Mesenchymal stem cell (in vitro differentiated cells and primary cell): ENCODE results near the gene GIMAP7.

Source experiments
- DNase-seq: peaks from one replicate; pipeline ENCODE4 v3.0.0-alpha.2; 2013
- H2AFZ ChIP-seq: one replicate; pipeline ENCODE4 v1.6.1; 2013; ENCODE audit warnings: low read depth, mild to moderate bottlenecking, control low read depth, inconsistent platforms, low read length, moderate library complexity
- H2AK5ac ChIP-seq: 2 replicates; pipeline ENCODE4 v1.6.1; 2013; ENCODE audit warnings: low read length, moderate library complexity, mild to moderate bottlenecking, inconsistent platforms; ENCODE audit not compliant: severe bottlenecking
- H2BK120ac ChIP-seq: one replicate; pipeline ENCODE4 v1.6.1; 2013; ENCODE audit warnings: low read depth, mild to moderate bottlenecking, inconsistent platforms, low read length, moderate library complexity
- H2BK12ac ChIP-seq, 2 experiments: one replicate each; pipeline ENCODE4 v1.6.1; 2013; ENCODE audit warnings: inconsistent platforms in 2 of 2, low read length in 2 of 2, mild to moderate bottlenecking in 2 of 2, moderate library complexity in 2 of 2, control low read depth in 1 of 2
- H2BK15ac ChIP-seq: one replicate; pipeline ENCODE4 v1.6.1; 2013; ENCODE audit warnings: mild to moderate bottlenecking, low read depth, inconsistent platforms; ENCODE audit not compliant: poor library complexity, severe bottlenecking
- H2BK5ac ChIP-seq: 2 replicates; pipeline ENCODE4 v1.6.1; 2013; ENCODE audit warnings: low read depth, mild to moderate bottlenecking, low read length, control low read depth, inconsistent platforms; ENCODE audit not compliant: poor library complexity, severe bottlenecking
- H3K14ac ChIP-seq, 2 experiments: one replicate each; pipeline ENCODE4 v1.6.1; 2013; ENCODE audit warnings: inconsistent platforms in 2 of 2, low read length in 2 of 2, control low read depth in 1 of 2, mild to moderate bottlenecking in 1 of 2, moderate library complexity in 1 of 2
- H3K18ac ChIP-seq, 2 experiments: one replicate each; pipeline ENCODE4 v1.6.1; 2013; ENCODE audit warnings: inconsistent platforms in 2 of 2, low read length in 2 of 2, control low read depth in 1 of 2, low read depth in 1 of 2, mild to moderate bottlenecking in 1 of 2
- H3K23ac ChIP-seq, 2 experiments: one replicate each; pipeline ENCODE4 v1.6.1; 2013; ENCODE audit warnings: inconsistent platforms in 2 of 2, low read length in 2 of 2, mild to moderate bottlenecking in 2 of 2, moderate library complexity in 2 of 2, control low read depth in 1 of 2
- H3K27ac ChIP-seq: 2 replicates; pipeline ENCODE4 v1.5.1; 2013; ENCODE audit warnings: mild to moderate bottlenecking, moderate library complexity, low read length, control low read depth, inconsistent platforms; ENCODE audit not compliant: poor library complexity, severe bottlenecking
- H3K27me3 ChIP-seq, 2 experiments: 2 replicates each; pipeline versions ENCODE4 v1.6.1 to v1.7.0; 2013; ENCODE audit warnings: low read length in 2 of 2, mild to moderate bottlenecking in 2 of 2, moderate library complexity in 2 of 2, control low read depth in 1 of 2, inconsistent platforms in 1 of 2; ENCODE audit not compliant: control insufficient read depth in 1 of 2, insufficient read depth in 1 of 2
- H3K36me3 ChIP-seq, 2 experiments: 2 replicates each; pipeline versions ENCODE4 v1.6.1 to v1.7.0; 2013; ENCODE audit warnings: low read length in 2 of 2, control low read depth in 1 of 2, inconsistent platforms in 1 of 2, low read depth in 1 of 2, mild to moderate bottlenecking in 1 of 2; ENCODE audit not compliant: insufficient read depth in 2 of 2, control insufficient read depth in 1 of 2
- H3K4ac ChIP-seq, 2 experiments: one replicate each; pipeline ENCODE4 v1.6.1; 2013; ENCODE audit warnings: inconsistent platforms in 2 of 2, low read length in 2 of 2, mild to moderate bottlenecking in 2 of 2, moderate library complexity in 2 of 2, control low read depth in 1 of 2, low read depth in 1 of 2
- H3K4me1 ChIP-seq: 2 replicates; pipeline ENCODE4 v1.6.1; 2013; ENCODE audit warnings: low read depth, low read length, control low read depth; ENCODE audit not compliant: control insufficient read depth, insufficient read depth
- H3K4me2 ChIP-seq: 2 replicates; pipeline ENCODE4 v1.6.1; 2013; ENCODE audit warnings: low read length, mild to moderate bottlenecking, inconsistent platforms; ENCODE audit not compliant: poor library complexity, severe bottlenecking
- H3K4me3 ChIP-seq, 2 experiments: 2 replicates each; pipeline versions ENCODE4 v1.5.1 to v1.7.0; 2013; ENCODE audit warnings: low read length in 2 of 2, mild to moderate bottlenecking in 2 of 2, control low read depth in 1 of 2, low read depth in 1 of 2; ENCODE audit not compliant: insufficient read depth in 1 of 2
- H3K79me1 ChIP-seq: replicated peaks from 2 replicates; pipeline ENCODE4 v1.6.1; 2013; ENCODE audit warnings: mild to moderate bottlenecking, control low read depth, low read length, inconsistent platforms; ENCODE audit not compliant: poor library complexity, severe bottlenecking
- H3K9ac ChIP-seq: 2 replicates; pipeline ENCODE4 v1.7.0; 2013; ENCODE audit warnings: mild to moderate bottlenecking, low read length, moderate library complexity
- H3K9me3 ChIP-seq: 2 replicates; pipeline ENCODE4 v1.7.0; 2013; ENCODE audit warnings: mild to moderate bottlenecking, low read length; ENCODE audit not compliant: control insufficient read depth
- H4K8ac ChIP-seq: one replicate; pipeline ENCODE4 v1.6.1; 2013; ENCODE audit warnings: inconsistent platforms, mild to moderate bottlenecking, low read length, moderate library complexity
- H4K91ac ChIP-seq: one replicate; pipeline ENCODE4 v1.6.1; 2013; ENCODE audit warnings: mild to moderate bottlenecking, low read length, inconsistent platforms
- WGBS: methylation state at CpG from one replicate; pipeline ENCODE4 v1.1.7; 2013; ENCODE audit warnings: mixed read lengths; 5-methylcytosine and 5-hydroxymethylcytosine counted together

The GIMAP7 gene

DNA sequence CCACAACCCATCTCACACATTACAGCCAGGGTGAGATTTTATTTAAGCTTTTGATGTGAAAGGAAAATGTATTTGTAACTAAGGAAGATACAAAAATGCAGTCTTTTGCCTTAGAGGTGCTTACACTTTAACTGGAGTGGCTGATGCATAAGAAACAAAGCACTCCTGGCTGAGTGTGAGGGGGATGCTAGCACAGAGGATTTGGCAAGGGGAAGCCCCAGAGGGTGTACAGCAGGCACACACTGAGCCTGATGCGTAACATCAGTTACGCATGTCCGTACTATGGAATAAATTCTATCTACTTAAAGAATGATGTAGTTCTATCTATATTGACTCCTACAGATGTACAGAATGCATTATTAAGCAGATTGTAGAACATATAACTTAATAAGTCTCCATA lies 46.4 kb upstream of the GIMAP7 start:
- no peak overlapping the region for H2AK5ac ChIP-seq
- no peak overlapping the region for H3K18ac ChIP-seq
- H3K27ac ChIP-seq = no peak overlapping the region
- no peak overlapping the region for H2BK5ac ChIP-seq
- no peak overlapping the region for H3K4me3 ChIP-seq
- H3K23ac ChIP-seq = no peak overlapping the region
- H2BK12ac ChIP-seq = no peak overlapping the region
- H4K91ac ChIP-seq = no peak overlapping the region
- H2AFZ ChIP-seq = no peak overlapping the region
- no peaks in the 10 kb centered on the region for H3K36me3 ChIP-seq
- no peak overlapping the region for H3K14ac ChIP-seq
- no peak for DNase-seq
- H3K9me3 ChIP-seq = no peaks in the 10 kb centered on the region
- H2BK15ac ChIP-seq = no peak overlapping the region
- no peak overlapping the region for H3K9ac ChIP-seq
- no peak overlapping the region for H3K4me2 ChIP-seq
- WGBS = no CpG with 5 or more reads among the region's 3 CpGs
- no peak overlapping the region for H3K4ac ChIP-seq
- no peak overlapping the region for H2BK120ac ChIP-seq
- H3K4me1 ChIP-seq = no peaks in the 10 kb centered on the region
- H3K79me1 ChIP-seq = no peaks in the 10 kb centered on the region
- H4K8ac ChIP-seq = no peak overlapping the region
- peaks cover 0 to 6% of the 10 kb centered on the region in 2 experiments for H3K27me3 ChIP-seq

- Histone ChIP-seq H2BK5ac (no peak overlapping the region), H3K79me1 (no peaks in the 10 kb centered on the region), H3K9ac (no peak overlapping the region), H3K9me3 (no peaks in the 10 kb centered on the region), H3K4me3 (no peak overlapping the region), H4K8ac (no peak overlapping the region), H4K91ac (no peak overlapping the region), H3K4me2 (no peak overlapping the region), H3K27ac (no peak overlapping the region), H2BK15ac (no peak overlapping the region), H2AK5ac (no peak overlapping the region), H3K18ac (no peak overlapping the region), H3K23ac (no peak overlapping the region), H3K4me1 (no peaks in the 10 kb centered on the region), H2BK12ac (no peak overlapping the region), H2BK120ac (no peak overlapping the region), H3K36me3 (no peaks in the 10 kb centered on the region), H3K14ac (no peak overlapping the region), H2AFZ (no peak overlapping the region), H3K27me3 (peaks cover 0 to 1% of the 10 kb centered on the region in 2 experiments), H3K4ac (no peak overlapping the region)
- DNase-seq = no peak
- WGBS = 80% methylated on average over 5 of the region's 5 CpGs
Measured at GRCh38 chr7:150471886-150472285, 42.8 kb upstream of the GIMAP7 start.

DNA sequence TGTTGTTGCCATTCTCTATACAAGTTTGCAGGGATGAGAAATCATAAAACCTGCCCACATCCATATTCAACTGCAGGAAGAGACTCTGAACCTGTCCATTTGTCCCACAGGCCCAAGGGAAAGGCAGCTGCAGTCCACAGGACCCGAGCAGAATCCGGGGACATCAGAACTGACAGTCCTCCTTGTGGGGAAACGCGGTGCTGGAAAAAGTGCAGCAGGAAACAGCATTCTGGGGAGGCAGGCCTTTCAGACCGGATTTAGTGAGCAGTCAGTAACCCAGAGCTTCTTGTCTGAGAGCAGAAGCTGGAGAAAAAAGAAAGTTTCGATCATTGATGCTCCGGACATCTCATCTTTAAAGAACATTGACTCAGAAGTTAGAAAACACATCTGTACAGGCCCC lies 40.8 kb upstream of the GIMAP7 start:
- Histone ChIP-seq H3K14ac (no peak overlapping the region), H3K18ac (no peak overlapping the region), H2AFZ (no peak overlapping the region), H3K36me3 (no peaks in the 10 kb centered on the region), H3K27ac (no peak overlapping the region), H3K23ac (no peak overlapping the region), H4K8ac (no peak overlapping the region), H3K27me3 (no peaks in the 10 kb centered on the region), H3K4ac (no peak overlapping the region), H2BK5ac (no peak overlapping the region), H2BK120ac (no peak overlapping the region), H3K4me3 (no peak overlapping the region), H3K79me1 (no peaks in the 10 kb centered on the region), H3K9ac (no peak overlapping the region), H2AK5ac (no peak overlapping the region), H3K9me3 (no peaks in the 10 kb centered on the region), H3K4me2 (no peak overlapping the region), H2BK15ac (no peak overlapping the region), H4K91ac (no peak overlapping the region), H3K4me1 (no peaks in the 10 kb centered on the region), H2BK12ac (no peak overlapping the region)
- WGBS = 85% methylated on average over 7 of the region's 7 CpGs
- DNase-seq = no peak

DNA sequence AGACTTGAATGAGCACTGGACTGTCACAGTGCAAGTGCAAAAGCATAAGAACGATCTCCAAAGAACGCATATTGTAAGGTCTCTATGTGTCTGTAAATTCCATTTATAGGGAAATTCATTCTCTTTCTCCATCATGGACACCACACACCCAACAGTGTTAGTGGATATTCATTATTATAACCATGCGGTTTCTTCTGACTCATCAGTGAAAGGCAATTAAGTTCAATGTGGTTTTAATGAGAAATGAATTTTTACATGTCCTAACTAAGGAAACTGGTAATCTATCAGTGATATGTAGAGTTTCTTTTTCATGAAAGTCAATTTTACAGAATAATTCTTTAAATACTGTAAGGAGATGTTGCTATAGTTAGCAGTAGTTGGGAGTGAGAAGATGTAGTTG lies 38.4 kb upstream of the GIMAP7 start:
- H4K8ac ChIP-seq = no peak overlapping the region
- no CpG with 5 or more reads among the region's 3 CpGs for WGBS
- H3K79me1 ChIP-seq = no peaks in the 10 kb centered on the region
- no peak overlapping the region for H2AFZ ChIP-seq
- DNase-seq = no peak
- no peak overlapping the region for H2BK120ac ChIP-seq
- H3K9ac ChIP-seq = no peak overlapping the region
- H2BK5ac ChIP-seq = no peak overlapping the region
- H2BK12ac ChIP-seq = no peak overlapping the region
- H3K14ac ChIP-seq = no peak overlapping the region
- no peak overlapping the region for H2AK5ac ChIP-seq
- no peak overlapping the region for H3K4ac ChIP-seq
- H3K36me3 ChIP-seq = no peaks in the 10 kb centered on the region
- no peak overlapping the region for H3K23ac ChIP-seq
- no peak overlapping the region for H4K91ac ChIP-seq
- no peaks in the 10 kb centered on the region for H3K9me3 ChIP-seq
- no peaks in the 10 kb centered on the region for H3K27me3 ChIP-seq
- no peak overlapping the region for H3K4me2 ChIP-seq
- H3K27ac ChIP-seq = no peak overlapping the region
- no peaks in the 10 kb centered on the region for H3K4me1 ChIP-seq
- H2BK15ac ChIP-seq = no peak overlapping the region
- no peak overlapping the region for H3K18ac ChIP-seq
- H3K4me3 ChIP-seq = no peak overlapping the region
